ENCODE measurements around the gene GSE1.

- TF ChIP-seq, protein P1, sequence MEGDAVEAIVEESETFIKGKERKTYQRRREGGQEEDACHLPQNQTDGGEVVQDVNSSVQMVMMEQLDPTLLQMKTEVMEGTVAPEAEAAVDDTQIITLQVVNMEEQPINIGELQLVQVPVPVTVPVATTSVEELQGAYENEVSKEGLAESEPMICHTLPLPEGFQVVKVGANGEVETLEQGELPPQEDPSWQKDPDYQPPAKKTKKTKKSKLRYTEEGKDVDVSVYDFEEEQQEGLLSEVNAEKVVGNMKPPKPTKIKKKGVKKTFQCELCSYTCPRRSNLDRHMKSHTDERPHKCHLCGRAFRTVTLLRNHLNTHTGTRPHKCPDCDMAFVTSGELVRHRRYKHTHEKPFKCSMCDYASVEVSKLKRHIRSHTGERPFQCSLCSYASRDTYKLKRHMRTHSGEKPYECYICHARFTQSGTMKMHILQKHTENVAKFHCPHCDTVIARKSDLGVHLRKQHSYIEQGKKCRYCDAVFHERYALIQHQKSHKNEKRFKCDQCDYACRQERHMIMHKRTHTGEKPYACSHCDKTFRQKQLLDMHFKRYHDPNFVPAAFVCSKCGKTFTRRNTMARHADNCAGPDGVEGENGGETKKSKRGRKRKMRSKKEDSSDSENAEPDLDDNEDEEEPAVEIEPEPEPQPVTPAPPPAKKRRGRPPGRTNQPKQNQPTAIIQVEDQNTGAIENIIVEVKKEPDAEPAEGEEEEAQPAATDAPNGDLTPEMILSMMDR (IDR thresholded peaks at IDR 0.05): no peak
- no peak for TF ChIP-seq POLR2A (IDR thresholded peaks at IDR 0.05)
These were observed 52.8 kb downstream of the GSE1 start for GRCh38 chr16:85665929-85666328.
